H9 (cell line): ENCODE measurements around the gene STKLD1. TPM values are rescaled to one million over a fixed set of nuclear protein-coding genes. Genes with fewer than 3 reads are reported as not detected.

Experiments
- DNase-seq: peaks from one replicate; pipeline ENCODE4 v3.0.0-alpha.2; 2017
- H2AFZ ChIP-seq: one replicate; pipeline ENCODE4 v1.6.1; 2013; ENCODE audit warnings: mild to moderate bottlenecking, low read length, control low read depth, moderate library complexity
- H2AK5ac ChIP-seq: 2 replicates; pipeline ENCODE4 v1.6.1; 2013; ENCODE audit warnings: low read length, control low read depth, mixed read lengths; ENCODE audit not compliant: insufficient read length
- H2BK120ac ChIP-seq: one replicate; pipeline ENCODE4 v1.6.1; 2013; ENCODE audit warnings: low read depth, mild to moderate bottlenecking, low read length, control low read depth, inconsistent platforms; ENCODE audit not compliant: poor library complexity, severe bottlenecking
- H2BK12ac ChIP-seq: 2 replicates; pipeline ENCODE4 v1.6.1; 2013; ENCODE audit warnings: low read length, control low read depth, mixed read lengths, low read depth; ENCODE audit not compliant: insufficient read length
- H2BK15ac ChIP-seq: 2 replicates; pipeline ENCODE4 v1.6.1; 2013; ENCODE audit warnings: low read depth, low read length, control low read depth
- H2BK20ac ChIP-seq: one replicate; pipeline ENCODE4 v1.6.1; 2013; ENCODE audit warnings: low read depth, mild to moderate bottlenecking, low read length, control low read depth, inconsistent platforms; ENCODE audit not compliant: poor library complexity, severe bottlenecking
- H2BK5ac ChIP-seq: 2 replicates; pipeline ENCODE4 v1.6.1; 2013; ENCODE audit warnings: low read length, control low read depth, mixed read lengths; ENCODE audit not compliant: insufficient read length
- H3K14ac ChIP-seq: 2 replicates; pipeline ENCODE4 v1.6.1; 2013; ENCODE audit warnings: low read length, control low read depth; ENCODE audit not compliant: insufficient read depth
- H3K18ac ChIP-seq: 2 replicates; pipeline ENCODE4 v1.6.1; 2013; ENCODE audit warnings: low read depth, mild to moderate bottlenecking, mixed read lengths, low read length, control low read depth; ENCODE audit not compliant: insufficient read length
- H3K23ac ChIP-seq: 2 replicates; pipeline ENCODE4 v1.6.1; 2013; ENCODE audit warnings: low read length, control low read depth, mixed read lengths, low read depth; ENCODE audit not compliant: insufficient read length
- H3K23me2 ChIP-seq: 2 replicates; pipeline ENCODE4 v1.6.1; 2013; ENCODE audit warnings: low read depth, mild to moderate bottlenecking, mixed read lengths, low read length, control low read depth; ENCODE audit not compliant: insufficient read length, poor library complexity, severe bottlenecking
- H3K27ac ChIP-seq: 2 replicates; pipeline ENCODE4 v1.5.1; 2013; ENCODE audit warnings: low read length, control low read depth, mixed read lengths, low read depth; ENCODE audit not compliant: insufficient read length
- H3K27me3 ChIP-seq: 2 replicates; pipeline ENCODE4 v1.6.1; 2013; ENCODE audit warnings: low read length, control low read depth, inconsistent platforms; ENCODE audit not compliant: insufficient read depth
- H3K4ac ChIP-seq: 2 replicates; pipeline ENCODE4 v1.6.1; 2013; ENCODE audit warnings: low read depth, mild to moderate bottlenecking, control low read depth, inconsistent platforms, low read length, moderate library complexity
- H3K4me1 ChIP-seq: 2 replicates; pipeline ENCODE4 v1.6.1; 2013; ENCODE audit warnings: low read length, control low read depth, inconsistent platforms; ENCODE audit not compliant: insufficient read depth
- H3K4me2 ChIP-seq: 2 replicates; pipeline ENCODE4 v1.6.1; 2013; ENCODE audit warnings: low read length, control low read depth, mixed read lengths; ENCODE audit not compliant: insufficient read length, insufficient read depth
- H3K56ac ChIP-seq: 2 replicates; pipeline ENCODE4 v1.6.1; 2013; ENCODE audit warnings: low read depth, mild to moderate bottlenecking, mixed read lengths, low read length, control low read depth; ENCODE audit not compliant: insufficient read length
- H3K79me1 ChIP-seq: 2 replicates; pipeline ENCODE4 v1.6.1; 2013; ENCODE audit warnings: low read depth, mild to moderate bottlenecking, moderate library complexity, low read length, control low read depth, inconsistent platforms; ENCODE audit not compliant: insufficient read depth, poor library complexity, severe bottlenecking
- H3K79me2 ChIP-seq: 2 replicates; pipeline ENCODE4 v1.6.1; 2013; ENCODE audit warnings: low read length, control low read depth, inconsistent platforms; ENCODE audit not compliant: insufficient read depth
- H3K9ac ChIP-seq: 2 replicates; pipeline ENCODE4 v1.6.1; 2013; ENCODE audit warnings: low read length, control low read depth, mixed read lengths; ENCODE audit not compliant: insufficient read length; ENCODE audit errors: extremely low read depth
- H3K9me3 ChIP-seq: one replicate; pipeline ENCODE4 v1.6.1; 2013; ENCODE audit warnings: low read depth, low read length, inconsistent platforms; ENCODE audit not compliant: control insufficient read depth
- H3T11ph ChIP-seq: one replicate; pipeline ENCODE4 v1.6.1; 2013; ENCODE audit warnings: mild to moderate bottlenecking, low read length, control low read depth, inconsistent platforms
- H4K20me1 ChIP-seq: one replicate; pipeline ENCODE4 v1.6.1; 2013; ENCODE audit not compliant: control insufficient read depth, insufficient read length, insufficient read depth
- H4K5ac ChIP-seq: 2 replicates; pipeline ENCODE4 v1.6.1; 2013; ENCODE audit warnings: low read depth, mild to moderate bottlenecking, mixed read lengths, low read length, control low read depth; ENCODE audit not compliant: insufficient read length
- H4K8ac ChIP-seq: replicated peaks from 2 replicates; pipeline ENCODE4 v1.6.1; 2013; ENCODE audit warnings: low read length, control low read depth, mixed read lengths, low read depth; ENCODE audit not compliant: insufficient read length
- H4K91ac ChIP-seq: 2 replicates; pipeline ENCODE4 v1.6.1; 2013; ENCODE audit warnings: low read depth, mild to moderate bottlenecking, moderate library complexity, mixed read lengths, low read length, control low read depth; ENCODE audit not compliant: insufficient read length
- H3K27ac Mint-ChIP-seq, 3 experiments: 2 replicates in 2 of 3; 3 replicates in 1 of 3; pipeline ENCODE4 v1.8.0; 2020 to 2021; ENCODE audit warnings: mixed read lengths in 3 of 3, mild to moderate bottlenecking in 1 of 3, moderate library complexity in 1 of 3
- H3K27me3 Mint-ChIP-seq: 2 replicates; pipeline ENCODE4 v1.8.0; 2021; ENCODE audit warnings: low read depth, mild to moderate bottlenecking, moderate library complexity, mixed read lengths
- H3K36me3 Mint-ChIP-seq, 3 experiments: 2 replicates in 2 of 3; 3 replicates in 1 of 3; pipeline ENCODE4 v1.8.0; 2020 to 2021; ENCODE audit warnings: low read depth in 3 of 3, mixed read lengths in 3 of 3; ENCODE audit not compliant: insufficient read depth in 1 of 3
- H3K4me1 Mint-ChIP-seq, 2 experiments: 2 replicates each; pipeline ENCODE4 v1.8.0; 2020; ENCODE audit warnings: mixed read lengths in 2 of 2
- H3K4me3 Mint-ChIP-seq, 2 experiments: 2 replicates in 1 of 2; 3 replicates in 1 of 2; pipeline ENCODE4 v1.8.0; 2020 to 2021; ENCODE audit warnings: mild to moderate bottlenecking in 2 of 2, mixed read lengths in 2 of 2, moderate library complexity in 1 of 2
- H3K9me3 Mint-ChIP-seq, 2 experiments: 2 replicates in 1 of 2; 3 replicates in 1 of 2; pipeline ENCODE4 v1.8.0; 2020; ENCODE audit warnings: mild to moderate bottlenecking in 2 of 2, mixed read lengths in 2 of 2, moderate library complexity in 1 of 2
- WGBS: extraction: QIAGEN DNeasy Blood & Tissue Kit; methylation state at CpG from one replicate; pipeline ENCODE4 v1.1.7; 2013; ENCODE audit warnings: missing lambda C conversion rate, low lambda C conversion rate, mixed read lengths; ENCODE audit not compliant: insufficient read length; ENCODE audit errors: extremely low coverage; 5-methylcytosine and 5-hydroxymethylcytosine counted together
- total RNA-seq: library from RNA; stranded (reverse); gene quantifications from 2 replicates; pipeline ENCODE4 v1.2.1, GENCODE V29; 2021
- TF ChIP-seq, protein P1 (sequence below): fragments of 200-600 bp; sonication (generic); conservative IDR thresholded peaks from 3 replicates; pipeline ENCODE4 v1.8.0; 2021; ENCODE audit warnings: antibody characterized with exemption, mild to moderate bottlenecking

STKLD1 gene
- total RNA-seq, 1 experiment from 2014 or later: 0.57 TPM

DNA sequence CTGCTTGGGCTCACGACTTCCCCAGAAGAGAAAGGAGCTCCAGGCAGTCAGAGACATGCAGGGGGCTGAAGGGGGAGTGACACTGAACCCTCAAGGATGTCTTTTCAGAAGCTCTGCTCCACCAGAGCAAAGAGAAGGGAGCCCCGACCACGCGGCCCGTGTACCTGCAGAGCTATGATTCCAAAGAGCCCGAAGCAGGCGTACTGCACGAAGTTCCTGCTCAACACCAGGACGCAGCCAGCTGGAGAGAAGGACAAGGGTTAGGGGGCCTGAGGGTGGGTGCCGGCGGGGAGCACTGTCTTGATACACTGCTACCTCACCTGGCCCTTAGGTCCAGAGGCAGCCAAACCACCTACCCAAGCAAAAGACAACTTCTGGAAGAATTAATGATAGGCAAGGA is 9.7 kb upstream of the STKLD1 start:
- H4K91ac ChIP-seq: no peak overlapping the region
- no peak overlapping the region for H2BK15ac ChIP-seq
- no peak overlapping the region for H3K27ac ChIP-seq
- no peak overlapping the region for H4K8ac ChIP-seq
- H3K56ac ChIP-seq: no peak overlapping the region
- H2BK5ac ChIP-seq: no peak overlapping the region
- H2BK20ac ChIP-seq: no peak overlapping the region
- H2BK120ac ChIP-seq: no peak overlapping the region
- no peaks in the 10 kb centered on the region for H3K9me3 ChIP-seq
- H3K18ac ChIP-seq: no peak overlapping the region
- peaks cover 18% of the 10 kb centered on the region for H3K79me1 ChIP-seq
- H3K4me3 Mint-ChIP-seq: no peak overlapping the region
- H3K27me3 ChIP-seq: no peaks in the 10 kb centered on the region
- no peak overlapping the region for H2AFZ ChIP-seq
- H3K9ac ChIP-seq: no peak overlapping the region
- no peaks in the 10 kb centered on the region; the same call in 1 of the 2 replicates for H3K27me3 Mint-ChIP-seq
- WGBS: no CpG with 5 or more reads among the region's 11 CpGs
- TF ChIP-seq, protein P1, sequence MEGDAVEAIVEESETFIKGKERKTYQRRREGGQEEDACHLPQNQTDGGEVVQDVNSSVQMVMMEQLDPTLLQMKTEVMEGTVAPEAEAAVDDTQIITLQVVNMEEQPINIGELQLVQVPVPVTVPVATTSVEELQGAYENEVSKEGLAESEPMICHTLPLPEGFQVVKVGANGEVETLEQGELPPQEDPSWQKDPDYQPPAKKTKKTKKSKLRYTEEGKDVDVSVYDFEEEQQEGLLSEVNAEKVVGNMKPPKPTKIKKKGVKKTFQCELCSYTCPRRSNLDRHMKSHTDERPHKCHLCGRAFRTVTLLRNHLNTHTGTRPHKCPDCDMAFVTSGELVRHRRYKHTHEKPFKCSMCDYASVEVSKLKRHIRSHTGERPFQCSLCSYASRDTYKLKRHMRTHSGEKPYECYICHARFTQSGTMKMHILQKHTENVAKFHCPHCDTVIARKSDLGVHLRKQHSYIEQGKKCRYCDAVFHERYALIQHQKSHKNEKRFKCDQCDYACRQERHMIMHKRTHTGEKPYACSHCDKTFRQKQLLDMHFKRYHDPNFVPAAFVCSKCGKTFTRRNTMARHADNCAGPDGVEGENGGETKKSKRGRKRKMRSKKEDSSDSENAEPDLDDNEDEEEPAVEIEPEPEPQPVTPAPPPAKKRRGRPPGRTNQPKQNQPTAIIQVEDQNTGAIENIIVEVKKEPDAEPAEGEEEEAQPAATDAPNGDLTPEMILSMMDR: no peak
- no peak for DNase-seq
- no peaks in the 10 kb centered on the region for H3K4me1 Mint-ChIP-seq
- H3K9me3 Mint-ChIP-seq: no peaks in the 10 kb centered on the region
- H4K5ac ChIP-seq: no peak overlapping the region
- peaks cover 36 to 90% (median 78%) of the 10 kb centered on the region in 3 experiments; a peak in 6 of 7 replicates for H3K36me3 Mint-ChIP-seq
- H2AK5ac ChIP-seq: no peak overlapping the region
- no peak overlapping the region for H3K4me2 ChIP-seq
- no peak overlapping the region for H3T11ph ChIP-seq
- H3K4ac ChIP-seq: no peak overlapping the region
- H3K27ac Mint-ChIP-seq: no peak overlapping the region
- no peak overlapping the region for H2BK12ac ChIP-seq
- no peaks in the 10 kb centered on the region for H3K23me2 ChIP-seq
- no peak overlapping the region for H3K23ac ChIP-seq
- H3K4me1 ChIP-seq: no peaks in the 10 kb centered on the region
- H3K79me2 ChIP-seq: peaks cover 32% of the 10 kb centered on the region; the same call in 1 of the 2 replicates
- H3K14ac ChIP-seq: no peak overlapping the region
- no peaks in the 10 kb centered on the region for H4K20me1 ChIP-seq
